Heart left ventricle (tissue), 16 donors: ENCODE results near the gene ZFAND3. TPM values are rescaled to one million over a fixed set of nuclear protein-coding genes. Genes with fewer than 3 reads are reported as not detected.

Source experiments
- ATAC-seq, 4 donors: fragments of 200-7000 bp; cut with Tn5 transposase; one replicate each; pipeline ENCODE4 v1.9.1; 2020 to 2022; ENCODE audit warnings: moderate library complexity in 4 of 4, mild to moderate bottlenecking in 3 of 4, moderate number of reproducible peaks in 1 of 4
- DNase-seq, 5 donors: peaks; one replicate each; pipeline ENCODE4 v3.0.0-alpha.2; 2020
- H3K27ac ChIP-seq, 12 donors: fragments of 200-600 bp; sonication (generic) in 4 of 12; one replicate each; pipeline versions ENCODE4 v1.5.0 to v1.8.0; 2016 to 2022; ENCODE audit warnings: mild to moderate bottlenecking in 2 of 12
- H3K27me3 ChIP-seq, 9 donors: fragments of 200-600 bp; sonication (generic) in 2 of 9; one replicate each; pipeline versions ENCODE4 v1.5.1 to v1.8.0; 2016 to 2022; ENCODE audit warnings: mild to moderate bottlenecking in 3 of 9
- H3K36me3 ChIP-seq, 9 donors: fragments of 200-600 bp; sonication (generic) in 2 of 9; one replicate each; pipeline versions ENCODE4 v1.5.0 to v1.8.0; 2018 to 2022; ENCODE audit warnings: mild to moderate bottlenecking in 2 of 9
- H3K4me1 ChIP-seq, 12 donors: fragments of 200-600 bp; sonication (generic) in 4 of 12; one replicate each; pipeline versions ENCODE4 v1.5.0 to v1.8.0; 2016 to 2022; ENCODE audit warnings: mild to moderate bottlenecking in 3 of 12
- H3K4me3 ChIP-seq, 12 donors: fragments of 200-600 bp; sonication (generic) in 4 of 12; one replicate each; pipeline versions ENCODE4 v1.5.0 to v1.8.0; 2017 to 2022; ENCODE audit warnings: mild to moderate bottlenecking in 9 of 12, moderate library complexity in 4 of 12
- H3K9me3 ChIP-seq, 12 donors: fragments of 200-600 bp; sonication (generic) in 4 of 12; one replicate each; pipeline versions ENCODE4 v1.5.0 to v1.8.0; 2016 to 2022; ENCODE audit warnings: mild to moderate bottlenecking in 1 of 12
- CTCF ChIP-seq, 12 donors: fragments of 200-600 bp; sonication (generic) in 4 of 12; IDR thresholded peaks; one replicate each; pipeline versions ENCODE4 v1.5.0 to v1.8.0; 2018 to 2022; ENCODE audit warnings: antibody characterized with exemption in 12 of 12, mild to moderate bottlenecking in 5 of 12
- POLR2A ChIP-seq, 2 donors: fragments of 450-650 bp; IDR thresholded peaks; one replicate each; pipeline ENCODE4 v1.6.1; 2017; ENCODE audit warnings: antibody characterized with exemption in 2 of 2, mild to moderate bottlenecking in 2 of 2, moderate library complexity in 2 of 2
- WGBS, 4 donors: extraction: QIAGEN DNeasy Blood & Tissue Kit in 2 of 4; methylation state at CpG; one replicate each; pipeline versions ENCODE4 v1.1.5 to v1.1.7; 2013 to 2018; 5-methylcytosine and 5-hydroxymethylcytosine counted together
- intact Hi-C, 10 donors: fragments of 100-400 bp; cut with DNase I; formaldehyde crosslinking; loops; one replicate each; pipeline versions ENCODE4 v1.11.1 to v1.14.2; 2022
- polyA plus RNA-seq, 2 donors: library from polyadenylated mRNA; stranded (reverse); fragments of 200-250 nt; gene quantifications; one replicate each; pipeline ENCODE4 v1.2.3, GENCODE V29; 2013
- total RNA-seq, 9 donors: library from RNA; depleted of rRNA in 2 of 9; stranded (reverse); fragments of >200 nt in 2 of 9; fragmentation: NEBNext Ultra II Directional in 3 of 9; extraction: Animal tissue kit (Norgen Biotek cat#: 25700) in 3 of 9; gene quantifications; one replicate each; pipeline versions ENCODE4 v1.1.0 to v1.2.4, GENCODE V29; 2016 to 2023
- donor health status: ischemic (EF 13 %, LVEDD 7.1; RV severe dilation, severe dysfunction).
- donor health status: healthy with polysubstance abuse.
- donor health status: DM: no; HTN: yes; CAD: no.
- donor health status: DM: no; HTN: no; CAD: no.
- donor health status: ischemic (EF 25% LVEDD 6.9; RV normal size, moderate dysfunction).
- donor health status: ischemic (EF 25% LVEDD 5.7; RV mildly dilated, moderate dysfunction).
- donor health status: healthy.
- donor health status: DM: yes; HTN: yes; CAD: no.
- donor health status: ischemic (EF 35%, LVEDD 5.7; RV mildly dilated, moderate dysfunction).
- donor health status: nonischemic (EF 11% LVEDD 7.7; RV severe dilation, severe dysfunction).
- donor health status: DM: yes; HTN: yes; CAD: no.
- donor health status: PGD.
- donor health status: ischemic (EF 29% LVEDD 5.4; RV normal size, mild dysfunction).
- donor health status: nonischemic (EF 23%, LVEDD 6.1; RV moderate dilation, normal function).

Gene ZFAND3
- total and polyA plus RNA-seq, 11 donors: 29.1 to 114 (median 88.2) TPM

- ATAC-seq (no peak), DNase-seq (peak in 1 of 5 donors; percentile 34)
- WGBS, 4 donors: 86 to 89% (median 88%) methylated on average over 8 to 11 of the region's 11 CpGs
- intact Hi-C loops: no loop called here
- H3K27me3 ChIP-seq: no peaks in the 10 kb centered on the region
- no peaks in the 10 kb centered on the region for H3K9me3 ChIP-seq
- no peaks in the 10 kb centered on the region for H3K36me3 ChIP-seq
- TF ChIP-seq POLR2A (IDR thresholded peaks at IDR 0.05): no peak
- no peak for TF ChIP-seq CTCF (IDR thresholded peaks at IDR 0.05)
- H3K4me1 ChIP-seq: peaks cover 0 to 8% (median 0%) of the 10 kb centered on the region in 12 donors
- H3K4me3 ChIP-seq: no peak overlapping the region
- no peak overlapping the region for H3K27ac ChIP-seq
Observed at GRCh38 chr6:38167598-38167997, 348.1 kb downstream of the ZFAND3 start.

- 90 to 98% (median 92%) methylated on average over 10 to 13 of the region's 13 CpGs for WGBS, 4 donors
- ATAC-seq: no peak
- intact Hi-C loops: no loop called here
Observed at GRCh38 chr6:38168126-38168525, 348.6 kb downstream of the ZFAND3 start.

GRCh38 chr6:38168699-38169098, 349.2 kb downstream of the ZFAND3 start:
- Histone ChIP-seq H3K4me1 (peaks cover 0 to 8% (median 0%) of the 10 kb centered on the region in 12 donors), H3K27me3 (no peaks in the 10 kb centered on the region), H3K9me3 (no peaks in the 10 kb centered on the region), H3K4me3 (no peak overlapping the region), H3K27ac (no peak overlapping the region), H3K36me3 (peaks cover 0 to 5% (median 0%) of the 10 kb centered on the region in 9 donors)
- TF ChIP-seq CTCF (IDR thresholded peaks at IDR 0.05) (no peak), POLR2A (IDR thresholded peaks at IDR 0.05) (no peak)
- ATAC-seq: peak in 1 of 4 donors; percentile 10
- intact Hi-C loops: no loop called here
- 76 to 86% (median 80%) methylated on average over 5 to 8 of the region's 8 CpGs for WGBS, 4 donors
- peak in 2 of 5 donors; percentile 48 to 53 for DNase-seq

More at GRCh38 chr6:38168126-38168525, 348.6 kb downstream of the ZFAND3 start:
- H3K36me3 ChIP-seq: no peaks in the 10 kb centered on the region
- no peak overlapping the region for H3K27ac ChIP-seq
- no peak overlapping the region for H3K4me3 ChIP-seq
- peak in 1 of 5 donors; percentile 63 for DNase-seq
- H3K4me1 ChIP-seq: peaks cover 0 to 8% (median 0%) of the 10 kb centered on the region in 12 donors
- H3K27me3 ChIP-seq: no peaks in the 10 kb centered on the region
- no peaks in the 10 kb centered on the region for H3K9me3 ChIP-seq
- TF ChIP-seq POLR2A (IDR thresholded peaks at IDR 0.05) (no peak), CTCF (IDR thresholded peaks at IDR 0.05) (no peak)

DNA sequence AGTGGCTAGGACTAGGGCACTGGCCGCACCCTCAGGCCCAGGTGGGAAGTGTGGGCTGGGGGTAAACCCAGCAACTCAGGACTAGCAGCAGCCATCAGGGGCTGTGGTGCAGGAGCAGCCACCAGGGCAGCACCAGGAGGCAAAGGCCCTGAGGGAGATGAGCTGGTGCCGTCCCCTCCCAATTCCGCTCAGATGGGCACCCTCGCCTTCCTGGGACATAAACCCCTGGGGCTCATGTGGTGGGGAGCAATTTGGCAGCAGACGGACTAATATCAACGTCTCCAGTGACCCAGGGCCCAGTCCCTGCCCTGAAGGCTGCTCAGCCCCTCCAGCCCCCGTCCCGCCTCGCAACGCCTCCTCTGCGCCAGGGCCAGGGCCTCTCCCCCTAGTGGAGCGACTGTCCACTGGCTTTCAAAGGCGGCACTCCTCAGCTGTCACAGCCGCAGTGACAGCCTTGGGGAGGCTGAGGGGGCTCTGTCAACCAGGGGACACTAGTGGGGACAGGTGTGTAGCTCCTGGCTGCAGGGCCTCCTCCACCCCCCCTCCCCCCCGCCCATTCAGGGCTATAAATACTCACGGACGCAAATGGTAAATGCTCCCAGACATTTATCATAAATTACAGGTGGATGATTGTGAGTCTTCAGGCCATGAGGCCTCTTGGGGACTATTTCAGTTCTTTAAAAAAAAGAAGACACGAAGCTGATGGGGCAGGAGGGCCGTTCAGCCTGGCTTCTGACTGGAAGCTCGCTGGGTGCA, 349.9 kb downstream of the ZFAND3 start:
- peak in 1 of 5 donors; percentile 39 for DNase-seq
- intact Hi-C loops: no loop called here
- ATAC-seq: peak in 3 of 4 donors; percentile 10 to 17 (median 10)
- WGBS, 4 donors: 70 to 89% (median 82%) methylated on average over 19 to 20 of the region's 20 CpGs
- no peak overlapping the region for H3K4me3 ChIP-seq
- H3K9me3 ChIP-seq: no peaks in the 10 kb centered on the region
- no peaks in the 10 kb centered on the region for H3K27me3 ChIP-seq
- peaks cover 0 to 8% (median 0%) of the 10 kb centered on the region in 12 donors for H3K4me1 ChIP-seq
- TF ChIP-seq POLR2A (IDR thresholded peaks at IDR 0.05) (no peak), CTCF (IDR thresholded peaks at IDR 0.05) (no peak)
- H3K27ac ChIP-seq: no peak overlapping the region
- peaks cover 0 to 7% (median 0%) of the 10 kb centered on the region in 9 donors for H3K36me3 ChIP-seq
